Activated B cell treated with CpG ODN at 0.5 μM for 24 hours (primary cell): ENCODE results near the gene MBNL2. TPM values are rescaled to one million over a fixed set of nuclear protein-coding genes. Genes with fewer than 3 reads are reported as not detected.

Experiments used
- ATAC-seq: fragments of 200-7000 bp; cut with Tn5 transposase; one replicate; pipeline ENCODE4 v1.10.0; 2021; ENCODE audit warnings: low read depth, mild to moderate bottlenecking, moderate library complexity
- CTCF ChIA-PET: fragments of 350-600 bp; sonication (Branson Sonifier 250); formaldehyde crosslinking; loops from one replicate; lab custom pipeline; 2021; ENCODE audit warnings: antibody characterized with exemption; lab: Charles Lee
- POLR2A ChIA-PET: fragments of 350-600 bp; sonication (Branson Sonifier 250); formaldehyde crosslinking; loops from one replicate; lab custom pipeline; 2021; ENCODE audit warnings: antibody characterized with exemption; lab: Charles Lee
- DNase-seq: peaks from one replicate; pipeline ENCODE4 v3.0.0; 2022
- H3K27ac Mint-ChIP-seq: one replicate; pipeline ENCODE4 v1.8.0; 2020; ENCODE audit warnings: mixed read lengths
- H3K27me3 Mint-ChIP-seq: one replicate; pipeline ENCODE4 v1.8.0; 2021; ENCODE audit warnings: mixed read lengths
- H3K36me3 Mint-ChIP-seq: one replicate; pipeline ENCODE4 v1.8.0; 2021; ENCODE audit warnings: low read depth, mixed read lengths
- H3K4me1 Mint-ChIP-seq: one replicate; pipeline ENCODE4 v1.8.0; 2021; ENCODE audit warnings: mixed read lengths
- H3K4me3 Mint-ChIP-seq: one replicate; pipeline ENCODE4 v1.8.0; 2020; ENCODE audit warnings: mild to moderate bottlenecking, mixed read lengths
- H3K9me3 Mint-ChIP-seq: one replicate; pipeline ENCODE4 v1.8.0; 2020; ENCODE audit warnings: mixed read lengths
- intact Hi-C: fragments of 100-400 bp; cut with micrococcal nuclease; formaldehyde crosslinking; loops from one replicate; pipeline ENCODE4 v1.15.1; 2024
- total RNA-seq: library from RNA; stranded (reverse); gene quantifications from 2 replicates; pipeline ENCODE4 v1.2.3, GENCODE V29; 2022
- TF ChIP-seq, protein P1 (sequence below): fragments of 200-600 bp; IDR thresholded peaks from one replicate; pipeline ENCODE4 v1.8.0; 2022; ENCODE audit warnings: antibody characterized with exemption, mild to moderate bottlenecking

The MBNL2 gene
- total RNA-seq, 1 donor from 2014 or later, result 18.8 TPM

DNA sequence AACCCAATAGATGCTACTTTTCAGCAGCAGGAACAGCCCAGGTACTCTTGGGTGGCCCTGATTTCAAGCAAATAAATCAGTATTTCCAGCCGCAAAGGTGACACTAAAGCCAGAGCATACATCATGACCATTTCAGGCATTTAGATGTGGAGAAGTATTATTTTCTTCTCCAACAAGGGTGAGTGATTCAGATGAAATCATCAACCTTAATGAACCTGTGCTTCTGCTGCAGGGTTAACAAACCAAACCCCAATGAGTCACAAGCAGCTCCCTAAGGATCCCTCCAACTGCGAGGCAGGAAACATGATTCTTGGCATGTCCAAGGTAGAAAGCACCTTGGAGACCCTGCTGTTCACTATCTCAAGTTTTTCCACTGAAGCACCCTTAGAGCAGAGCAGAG lies 32.7 kb downstream of the MBNL2 start:
- ATAC-seq, result no peak
- DNase-seq, result no peak
- H3K4me1 Mint-ChIP-seq, result peaks cover 53% of the 10 kb centered on the region
- ChIA-PET POLR2A (no interaction called here), CTCF (no interaction called here)
- no peaks in the 10 kb centered on the region for H3K9me3 Mint-ChIP-seq
- H3K27me3 Mint-ChIP-seq, result no peaks in the 10 kb centered on the region
- no peak overlapping the region for H3K27ac Mint-ChIP-seq
- TF ChIP-seq, protein P1, sequence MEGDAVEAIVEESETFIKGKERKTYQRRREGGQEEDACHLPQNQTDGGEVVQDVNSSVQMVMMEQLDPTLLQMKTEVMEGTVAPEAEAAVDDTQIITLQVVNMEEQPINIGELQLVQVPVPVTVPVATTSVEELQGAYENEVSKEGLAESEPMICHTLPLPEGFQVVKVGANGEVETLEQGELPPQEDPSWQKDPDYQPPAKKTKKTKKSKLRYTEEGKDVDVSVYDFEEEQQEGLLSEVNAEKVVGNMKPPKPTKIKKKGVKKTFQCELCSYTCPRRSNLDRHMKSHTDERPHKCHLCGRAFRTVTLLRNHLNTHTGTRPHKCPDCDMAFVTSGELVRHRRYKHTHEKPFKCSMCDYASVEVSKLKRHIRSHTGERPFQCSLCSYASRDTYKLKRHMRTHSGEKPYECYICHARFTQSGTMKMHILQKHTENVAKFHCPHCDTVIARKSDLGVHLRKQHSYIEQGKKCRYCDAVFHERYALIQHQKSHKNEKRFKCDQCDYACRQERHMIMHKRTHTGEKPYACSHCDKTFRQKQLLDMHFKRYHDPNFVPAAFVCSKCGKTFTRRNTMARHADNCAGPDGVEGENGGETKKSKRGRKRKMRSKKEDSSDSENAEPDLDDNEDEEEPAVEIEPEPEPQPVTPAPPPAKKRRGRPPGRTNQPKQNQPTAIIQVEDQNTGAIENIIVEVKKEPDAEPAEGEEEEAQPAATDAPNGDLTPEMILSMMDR, result no peak
- intact Hi-C loops, result no loop called here
- no peak overlapping the region for H3K4me3 Mint-ChIP-seq
- H3K36me3 Mint-ChIP-seq, result peaks cover 27% of the 10 kb centered on the region

DNA sequence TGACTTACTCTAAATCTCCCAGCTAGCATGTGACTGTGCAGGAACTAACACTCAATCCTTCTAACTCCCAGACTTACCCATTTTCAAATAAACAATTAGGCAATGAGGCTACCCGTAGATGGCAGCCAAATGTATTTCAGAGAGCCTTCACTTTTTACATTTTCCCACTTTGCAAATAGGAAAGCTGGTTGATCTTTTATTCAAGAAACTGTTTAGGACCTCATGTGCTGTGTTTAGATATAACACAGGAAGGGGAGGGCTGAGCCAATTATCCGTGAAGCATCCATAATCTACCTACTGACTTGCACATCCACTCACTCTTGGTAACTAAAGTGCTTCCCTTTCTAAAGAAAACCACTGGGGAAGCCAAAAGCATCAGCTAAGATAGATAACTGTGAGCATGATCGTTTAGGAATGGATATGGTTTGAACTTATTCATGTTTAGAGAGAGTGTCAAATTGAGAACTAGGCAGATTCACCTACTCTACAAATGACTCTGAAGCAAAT lies 33.4 kb downstream of the MBNL2 start:
- intact Hi-C loops, result no loop called here
- CTCF ChIA-PET, result no interaction called here
- peaks cover 53% of the 10 kb centered on the region for H3K4me1 Mint-ChIP-seq
- TF ChIP-seq, protein P1, result no peak
- no peaks in the 10 kb centered on the region for H3K27me3 Mint-ChIP-seq
- no peak for DNase-seq
- H3K9me3 Mint-ChIP-seq, result no peaks in the 10 kb centered on the region
- POLR2A ChIA-PET, result no interaction called here
- H3K4me3 Mint-ChIP-seq, result no peak overlapping the region
- H3K27ac Mint-ChIP-seq, result no peak overlapping the region
- ATAC-seq, result no peak
- H3K36me3 Mint-ChIP-seq, result peaks cover 30% of the 10 kb centered on the region

DNA sequence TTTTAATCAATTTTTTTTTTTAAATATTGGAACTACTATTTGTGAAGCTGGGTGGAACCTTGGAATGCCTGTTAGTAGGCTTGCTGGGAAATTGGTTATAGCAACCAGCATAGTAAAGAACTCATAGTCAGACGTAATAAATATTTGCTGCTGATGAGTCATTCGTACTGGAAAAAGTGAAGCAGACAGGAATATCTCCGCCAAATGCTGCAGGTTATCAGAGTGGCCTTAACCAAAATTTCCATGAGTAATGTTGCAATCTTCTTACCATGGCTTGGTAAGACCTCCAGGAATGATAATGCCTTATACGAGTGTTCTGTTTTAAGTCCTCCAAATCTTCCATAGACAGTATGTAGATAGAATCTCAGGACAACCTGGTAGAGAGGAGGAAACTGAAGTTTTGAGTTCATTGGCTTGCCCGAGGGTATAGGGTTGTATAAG lies 34.2 kb downstream of the MBNL2 start:
- Mint-ChIP-seq H3K4me3 (no peak overlapping the region), H3K9me3 (no peaks in the 10 kb centered on the region), H3K36me3 (peaks cover 26% of the 10 kb centered on the region), H3K27ac (no peak overlapping the region), H3K27me3 (no peaks in the 10 kb centered on the region), H3K4me1 (peaks cover 56% of the 10 kb centered on the region)
- intact Hi-C loops, result no loop called here
- POLR2A ChIA-PET, result no interaction called here
- TF ChIP-seq, protein P1, result no peak
- ATAC-seq (no peak), DNase-seq (no peak)
- CTCF ChIA-PET, result no interaction called here

DNA sequence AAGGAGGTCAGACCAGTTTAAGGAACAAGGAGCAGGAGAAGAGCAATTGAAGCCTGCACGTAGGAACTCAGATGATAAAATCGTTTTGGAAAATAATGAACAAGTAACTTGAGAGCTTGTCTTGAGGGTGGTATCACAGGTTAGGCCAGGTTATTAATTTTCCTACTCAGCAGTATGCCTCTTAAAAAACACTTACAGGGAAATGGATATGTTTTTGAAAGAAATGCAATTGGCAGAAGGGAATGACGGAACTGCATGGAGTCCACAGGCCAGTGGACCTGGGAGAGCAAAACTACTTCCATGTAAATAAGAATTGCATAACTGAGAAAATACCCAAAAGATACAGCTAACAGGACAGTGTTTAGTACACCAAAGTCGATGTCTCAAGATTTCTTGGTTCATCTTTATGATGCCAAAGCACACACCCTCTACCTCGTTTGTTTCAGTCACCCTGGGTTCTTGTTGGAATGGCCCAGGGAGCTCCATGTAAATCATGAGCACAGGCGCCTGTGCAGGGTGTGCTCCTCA lies 35.2 kb downstream of the MBNL2 start:
- intact Hi-C loops, result no loop called here
- Mint-ChIP-seq H3K9me3 (no peaks in the 10 kb centered on the region), H3K27ac (no peak overlapping the region), H3K36me3 (peaks cover 26% of the 10 kb centered on the region), H3K27me3 (no peaks in the 10 kb centered on the region), H3K4me3 (no peak overlapping the region), H3K4me1 (peaks cover 65% of the 10 kb centered on the region)
- TF ChIP-seq, protein P1, result no peak
- ATAC-seq, result no peak
- DNase-seq, result no peak
- ChIA-PET POLR2A (no interaction called here), CTCF (no interaction called here)

DNA sequence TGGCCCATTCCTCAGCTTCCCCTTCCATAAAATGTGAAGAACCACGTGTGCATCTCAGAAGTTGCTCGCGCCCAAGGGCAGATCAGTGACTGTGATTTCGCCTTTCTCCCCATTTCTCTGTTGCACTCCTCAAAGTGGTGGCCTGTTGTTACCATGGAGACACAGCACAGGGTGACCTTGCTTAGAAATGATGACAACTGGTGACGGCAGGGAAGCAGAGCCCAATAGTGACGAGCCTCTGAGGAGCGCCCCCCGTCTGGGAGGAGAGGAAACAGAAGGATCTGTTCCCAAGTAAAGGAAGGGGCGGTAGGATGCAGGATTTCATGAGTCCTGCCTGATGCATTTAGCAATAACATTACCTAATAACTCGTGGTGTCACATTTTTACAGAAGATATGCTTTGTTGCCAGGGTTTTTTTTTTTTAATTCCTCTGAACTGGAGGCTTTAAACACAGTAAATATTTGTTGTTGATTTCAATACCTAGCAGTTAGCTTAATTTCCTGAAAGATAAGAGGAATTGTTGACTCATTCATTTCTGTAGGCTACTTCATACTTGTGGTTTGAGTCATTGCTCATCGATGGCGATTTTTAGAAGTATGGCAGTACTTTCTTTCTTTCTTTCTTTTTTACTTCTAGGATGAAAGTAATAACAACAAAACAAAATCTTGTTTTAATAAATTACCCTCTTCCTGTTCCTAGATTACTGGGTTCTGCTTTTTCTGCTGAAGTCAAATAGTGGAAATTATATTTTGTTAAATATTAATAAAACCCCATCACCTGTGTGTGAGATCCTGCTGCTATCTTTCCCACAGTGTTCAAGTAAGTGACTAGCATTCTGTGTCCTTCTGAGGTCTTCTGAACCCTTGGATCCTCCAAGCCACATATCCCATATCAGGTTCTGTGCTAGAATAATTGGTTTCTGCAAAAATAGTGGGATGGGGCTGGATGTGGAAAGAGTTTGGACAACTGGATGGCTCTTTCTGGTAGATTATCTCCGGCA lies 36.0 kb downstream of the MBNL2 start:
- intact Hi-C loops, result no loop called here
- H3K4me3 Mint-ChIP-seq, result no peak overlapping the region
- CTCF ChIA-PET, result no interaction called here
- H3K36me3 Mint-ChIP-seq, result peaks cover 28% of the 10 kb centered on the region
- no peaks in the 10 kb centered on the region for H3K9me3 Mint-ChIP-seq
- TF ChIP-seq, protein P1, result no peak
- ATAC-seq (peak; percentile 18), DNase-seq (no peak)
- no peak overlapping the region for H3K27ac Mint-ChIP-seq
- H3K4me1 Mint-ChIP-seq, result peaks cover 69% of the 10 kb centered on the region
- no peaks in the 10 kb centered on the region for H3K27me3 Mint-ChIP-seq
- POLR2A ChIA-PET, result no interaction called here
